GM13977 (cell line): ENCODE measurements around the gene KMT2A.

Experiments used
- DNase-seq: peaks from one replicate; pipeline ENCODE4 v3.0.0; 2012; ENCODE audit warnings: low spot score
- in situ Hi-C: fragments of 300-500 bp; cut with MboI; formaldehyde crosslinking; loops from one replicate; pipeline ENCODE4 v1.12.0; 2022; ENCODE audit warnings: low sequenced_read_pairs, low pct_unique_long_range_greater_than_20kb, mixed read lengths, inconsistent platforms; ENCODE audit not compliant: unreplicated experiment
- TF ChIP-seq, protein P1 (sequence below): IDR thresholded peaks from 2 replicates; pipeline ENCODE4 v1.5.1; 2012; ENCODE audit warnings: mild to moderate bottlenecking, control low read depth; ENCODE audit not compliant: insufficient read depth; ENCODE audit errors: extremely low read depth, missing control alignments

Gene KMT2A

GRCh38 chr11:118435893-118436624 lies at the start of gene KMT2A:
Gene KMT2A (plus strand): TSS chr11:118436492. CDS start chr11:118436513, 21 bp downstream.
- TF ChIP-seq, protein P1, sequence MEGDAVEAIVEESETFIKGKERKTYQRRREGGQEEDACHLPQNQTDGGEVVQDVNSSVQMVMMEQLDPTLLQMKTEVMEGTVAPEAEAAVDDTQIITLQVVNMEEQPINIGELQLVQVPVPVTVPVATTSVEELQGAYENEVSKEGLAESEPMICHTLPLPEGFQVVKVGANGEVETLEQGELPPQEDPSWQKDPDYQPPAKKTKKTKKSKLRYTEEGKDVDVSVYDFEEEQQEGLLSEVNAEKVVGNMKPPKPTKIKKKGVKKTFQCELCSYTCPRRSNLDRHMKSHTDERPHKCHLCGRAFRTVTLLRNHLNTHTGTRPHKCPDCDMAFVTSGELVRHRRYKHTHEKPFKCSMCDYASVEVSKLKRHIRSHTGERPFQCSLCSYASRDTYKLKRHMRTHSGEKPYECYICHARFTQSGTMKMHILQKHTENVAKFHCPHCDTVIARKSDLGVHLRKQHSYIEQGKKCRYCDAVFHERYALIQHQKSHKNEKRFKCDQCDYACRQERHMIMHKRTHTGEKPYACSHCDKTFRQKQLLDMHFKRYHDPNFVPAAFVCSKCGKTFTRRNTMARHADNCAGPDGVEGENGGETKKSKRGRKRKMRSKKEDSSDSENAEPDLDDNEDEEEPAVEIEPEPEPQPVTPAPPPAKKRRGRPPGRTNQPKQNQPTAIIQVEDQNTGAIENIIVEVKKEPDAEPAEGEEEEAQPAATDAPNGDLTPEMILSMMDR = peak; percentile 100
- in situ Hi-C loops = no loop called here
- DNase-seq = peak; percentile 93

GRCh38 chr11:118396097-118396501 lies 40.2 kb upstream of the KMT2A start:
- TF ChIP-seq, protein P1 = no peak
- in situ Hi-C loops = loop anchor here (10.0 kb wide), 1 partner anchor 99 kb away; no protein-coding TSS in a partner anchor
- DNase-seq = no peak

DNA sequence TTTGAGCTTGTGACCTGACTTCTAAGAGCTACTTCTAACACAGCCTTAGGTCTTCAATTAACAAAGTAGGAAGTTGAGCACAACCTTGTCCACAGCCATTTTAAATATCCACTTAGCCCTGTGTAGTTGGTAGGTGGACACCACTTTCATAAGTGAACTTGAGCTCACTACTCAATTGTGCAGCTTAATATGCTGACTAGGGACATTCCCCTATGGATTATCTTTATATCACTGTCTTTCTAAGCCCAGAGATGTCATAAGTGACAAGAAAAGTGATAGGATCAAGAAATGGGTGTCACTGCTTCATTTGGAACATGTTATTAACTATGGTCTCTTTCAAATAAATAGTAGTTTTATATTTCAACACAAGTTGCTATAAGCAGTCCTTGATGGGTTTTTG lies 38.8 kb upstream of the KMT2A start:
- in situ Hi-C loops = loop anchor here (10.0 kb wide), 1 partner anchor 97 kb away; no protein-coding TSS in a partner anchor
- TF ChIP-seq, protein P1 = no peak
- DNase-seq = no peak

DNA sequence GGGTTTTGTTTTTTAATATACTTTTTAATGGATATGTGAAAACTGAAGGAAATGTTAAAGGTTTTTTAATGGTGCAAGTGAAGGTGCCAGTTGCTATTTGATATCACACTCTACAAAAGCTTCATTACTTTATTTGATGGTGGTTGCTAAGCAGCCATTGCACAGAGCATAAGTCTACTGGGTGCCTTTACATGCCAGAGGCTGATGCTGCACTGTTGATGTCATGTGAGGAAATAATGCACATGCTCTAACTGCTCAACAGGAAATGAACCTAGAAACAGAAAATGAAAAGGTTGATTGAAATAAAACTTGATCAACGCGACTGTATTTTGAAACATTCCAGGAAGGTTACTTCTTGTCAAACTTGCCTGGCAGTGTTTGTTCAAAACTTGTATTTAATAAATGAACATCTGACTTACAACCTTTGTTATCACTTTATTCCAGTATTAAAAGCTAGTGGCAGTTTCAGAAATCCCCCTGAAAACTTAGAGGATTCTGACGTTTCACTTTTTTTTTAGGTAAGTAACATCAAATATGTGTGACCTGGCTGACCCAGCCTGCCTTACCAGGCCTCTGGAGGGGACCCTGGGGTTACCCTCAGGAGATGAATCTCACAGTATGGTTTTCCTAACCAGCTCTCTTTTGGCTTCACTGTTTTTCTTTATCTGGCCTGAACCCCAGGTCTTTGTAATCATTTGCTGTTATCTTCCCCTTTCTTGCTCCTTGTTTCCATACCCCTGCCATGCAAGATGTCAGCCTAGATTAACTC lies 37.3 kb upstream of the KMT2A start:
- peak; percentile 17 for DNase-seq
- TF ChIP-seq, protein P1 = no peak
- in situ Hi-C loops = loop anchor here (10.0 kb wide), 1 partner anchor 96 kb away; no protein-coding TSS in a partner anchor

- peak; percentile 87 for DNase-seq
- in situ Hi-C loops = no loop called here
- TF ChIP-seq, protein P1 = no peak
These were observed 35.0 kb upstream of the KMT2A start, which contains the start of gene ATP5MG for GRCh38 chr11:118401151-118401879. Gene ATP5MG (plus strand): TSS chr11:118401606. CDS start chr11:118401666, 60 bp downstream.
